AG10803 (cell line): ENCODE data around the gene E2F8.

Experiments used
- DNase-seq: peaks from one replicate; pipeline ENCODE4 v3.0.0; 2010; ENCODE audit warnings: low read depth
- H3K4me3 ChIP-seq: 2 replicates; pipeline ENCODE4 v1.5.1; 2011; ENCODE audit warnings: mild to moderate bottlenecking, low read length, control low read depth
- CTCF ChIP-seq: conservative IDR thresholded peaks from 2 replicates; pipeline ENCODE4 v1.5.1; 2011; ENCODE audit warnings: mild to moderate bottlenecking, low read length, control low read depth, inconsistent platforms

E2F8 gene

GRCh38 chr11:19228968-19229367 lies 11.8 kb downstream of the E2F8 start:
- no peak overlapping the region for H3K4me3 ChIP-seq
- no peak for TF ChIP-seq CTCF
- no peak for DNase-seq

DNA sequence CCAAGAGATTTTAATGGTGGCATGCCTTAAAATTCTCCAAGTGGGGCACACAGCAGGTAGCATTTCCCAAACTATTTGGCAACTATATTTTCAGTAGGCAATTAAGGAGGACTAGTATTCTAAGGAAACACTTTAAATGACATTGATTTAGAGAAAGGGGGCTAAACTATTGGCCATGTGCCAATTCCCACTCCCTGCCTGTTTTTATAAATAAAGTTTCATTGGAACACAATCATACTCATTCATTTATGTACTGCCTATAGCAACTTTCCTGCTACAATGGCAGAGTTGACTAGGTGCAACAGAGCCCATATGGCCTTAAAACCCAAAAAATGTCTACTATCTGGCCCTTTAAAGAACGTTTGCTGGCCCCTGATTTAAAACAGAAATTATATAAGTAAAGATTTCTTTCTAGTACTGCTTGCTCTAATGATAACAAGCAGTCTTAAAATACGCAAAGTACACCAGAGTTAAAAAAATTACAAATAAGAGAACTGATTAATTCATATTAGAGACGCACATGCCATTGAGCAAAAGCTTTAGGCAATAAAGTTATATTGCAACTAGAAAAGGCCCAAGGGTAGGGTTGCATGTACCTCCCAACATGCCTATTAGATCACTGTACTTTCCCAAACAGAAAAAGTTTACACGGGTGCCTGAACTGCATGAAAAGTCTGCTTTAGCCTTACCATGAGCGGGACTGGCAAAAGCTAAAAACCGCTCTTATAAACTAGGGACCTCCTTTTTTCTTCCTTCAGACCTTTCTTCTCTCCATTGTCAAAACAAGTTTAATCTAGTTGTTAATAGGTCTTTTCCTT lies 14.2 kb downstream of the E2F8 start:
- no peak for DNase-seq
- no peak for TF ChIP-seq CTCF
- H3K4me3 ChIP-seq, result no peak overlapping the region

GRCh38 chr11:19225581-19225980 lies 15.2 kb downstream of the E2F8 start:
- TF ChIP-seq CTCF, result no peak
- H3K4me3 ChIP-seq, result no peak overlapping the region
- DNase-seq, result no peak

DNA sequence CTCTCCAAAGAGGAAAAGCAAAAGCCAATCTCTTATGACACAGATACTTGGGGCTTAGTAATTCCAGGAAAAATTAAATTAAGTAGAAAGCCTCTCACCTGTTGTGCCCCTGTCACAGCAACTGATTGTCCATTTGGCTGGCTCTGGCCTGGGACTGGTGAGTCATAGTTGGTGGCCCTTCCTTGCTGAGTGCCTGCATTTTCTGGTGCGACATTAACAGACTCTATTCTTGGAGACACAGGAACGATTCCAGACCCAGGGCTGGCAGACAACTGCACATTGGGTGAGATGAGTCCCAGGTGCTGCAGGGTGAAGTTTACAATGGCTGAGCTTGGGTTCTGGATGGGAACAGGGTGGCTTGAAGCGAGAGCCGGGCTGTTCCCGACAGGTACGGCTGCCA lies 15.6 kb downstream of the E2F8 start:
- DNase-seq, result no peak
- H3K4me3 ChIP-seq, result no peak overlapping the region
- no peak for TF ChIP-seq CTCF

DNA sequence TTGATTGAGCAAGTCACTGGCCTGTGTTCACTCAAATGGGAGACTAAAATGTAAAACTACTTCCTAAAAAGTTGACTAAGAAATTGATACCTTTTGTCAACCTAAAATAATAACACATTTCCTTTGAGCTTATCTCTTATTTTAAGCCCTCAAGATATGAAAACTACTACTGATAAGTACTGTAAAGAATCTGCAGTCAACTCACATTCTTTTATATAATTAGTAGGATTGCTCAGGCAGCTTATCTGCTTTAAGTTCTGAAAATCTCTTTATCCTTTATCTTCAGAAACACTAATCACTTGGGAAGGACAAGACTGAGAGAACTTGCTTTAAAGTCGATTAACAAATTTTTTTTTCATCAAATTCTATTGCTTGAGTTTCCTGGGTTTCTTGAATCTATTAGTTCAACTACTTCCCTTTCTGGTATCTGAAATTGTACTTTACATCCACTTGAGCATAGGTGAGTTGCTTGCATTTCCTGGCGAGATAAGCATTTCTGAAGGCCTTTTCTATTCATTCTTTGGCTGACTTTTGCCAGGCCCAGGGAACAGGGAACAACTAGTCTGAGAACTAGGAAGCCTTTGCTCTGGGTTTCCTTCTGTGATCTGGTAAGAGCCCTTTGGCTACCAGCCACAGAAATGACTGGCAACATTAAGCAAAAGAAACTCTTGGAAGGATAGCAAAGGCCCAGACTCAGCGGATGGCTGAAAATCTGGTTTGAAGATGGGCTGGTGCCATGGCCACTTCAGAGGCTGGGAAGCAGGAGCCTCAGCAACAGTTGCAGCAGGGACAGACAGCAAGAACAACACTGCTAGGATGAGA lies 19.6 kb downstream of the E2F8 start:
- peak; percentile 13 for DNase-seq
- TF ChIP-seq CTCF, result no peak

DNA sequence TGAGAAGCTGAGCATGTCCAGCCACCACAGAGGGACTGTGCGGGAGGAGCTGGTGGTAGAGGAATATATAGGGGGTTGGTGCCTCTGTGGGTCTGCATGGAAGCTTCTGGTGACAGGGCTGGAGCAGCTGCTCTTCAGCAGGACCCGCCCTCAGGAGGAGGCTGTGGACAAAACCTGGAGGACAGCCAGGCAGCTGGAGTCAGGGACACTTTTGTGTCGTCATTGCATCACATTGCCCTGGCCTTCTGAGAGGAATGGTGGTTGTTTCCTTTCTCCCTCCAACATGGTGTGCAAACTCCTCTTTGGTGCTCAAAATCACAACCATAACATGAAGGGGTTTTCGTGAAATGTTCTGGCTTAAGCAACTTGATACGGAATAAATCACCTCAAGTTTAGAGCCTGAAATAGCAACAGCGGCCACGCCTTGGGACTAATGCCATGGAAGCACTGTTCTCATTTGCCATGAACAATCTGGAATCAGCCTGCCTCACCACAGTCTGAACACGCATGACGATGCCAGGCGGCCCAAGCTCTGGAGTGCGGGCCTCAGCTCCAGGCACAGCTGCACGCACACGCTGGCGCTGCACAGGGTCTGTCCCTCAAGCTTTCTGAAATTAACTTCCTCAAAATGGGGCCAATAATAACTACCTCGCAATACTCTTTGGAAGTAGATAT lies 21.8 kb downstream of the E2F8 start:
- peak; percentile 30 for DNase-seq
- H3K4me3 ChIP-seq, result no peak overlapping the region
- no peak for TF ChIP-seq CTCF

More for the DNA sequence above, 19.6 kb downstream of the E2F8 start:
- no peak overlapping the region for H3K4me3 ChIP-seq
